ENCODE results near the gene SEH1L. TPM values are rescaled to one million over a fixed set of nuclear protein-coding genes. Genes with fewer than 3 reads are reported as not detected.
"Not testable (repeated sequence)": the region's sequence is repeated elsewhere in the genome, so short reads cannot be mapped to it uniquely, and the experiment has no call there.

SEH1L gene, protein sequence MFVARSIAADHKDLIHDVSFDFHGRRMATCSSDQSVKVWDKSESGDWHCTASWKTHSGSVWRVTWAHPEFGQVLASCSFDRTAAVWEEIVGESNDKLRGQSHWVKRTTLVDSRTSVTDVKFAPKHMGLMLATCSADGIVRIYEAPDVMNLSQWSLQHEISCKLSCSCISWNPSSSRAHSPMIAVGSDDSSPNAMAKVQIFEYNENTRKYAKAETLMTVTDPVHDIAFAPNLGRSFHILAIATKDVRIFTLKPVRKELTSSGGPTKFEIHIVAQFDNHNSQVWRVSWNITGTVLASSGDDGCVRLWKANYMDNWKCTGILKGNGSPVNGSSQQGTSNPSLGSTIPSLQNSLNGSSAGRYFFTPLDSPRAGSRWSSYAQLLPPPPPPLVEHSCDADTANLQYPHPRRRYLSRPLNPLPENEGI
- total RNA-seq (ENCODE audit: low replicate concordance): 40.5 and 48.6 TPM in 2 replicates

DNA sequence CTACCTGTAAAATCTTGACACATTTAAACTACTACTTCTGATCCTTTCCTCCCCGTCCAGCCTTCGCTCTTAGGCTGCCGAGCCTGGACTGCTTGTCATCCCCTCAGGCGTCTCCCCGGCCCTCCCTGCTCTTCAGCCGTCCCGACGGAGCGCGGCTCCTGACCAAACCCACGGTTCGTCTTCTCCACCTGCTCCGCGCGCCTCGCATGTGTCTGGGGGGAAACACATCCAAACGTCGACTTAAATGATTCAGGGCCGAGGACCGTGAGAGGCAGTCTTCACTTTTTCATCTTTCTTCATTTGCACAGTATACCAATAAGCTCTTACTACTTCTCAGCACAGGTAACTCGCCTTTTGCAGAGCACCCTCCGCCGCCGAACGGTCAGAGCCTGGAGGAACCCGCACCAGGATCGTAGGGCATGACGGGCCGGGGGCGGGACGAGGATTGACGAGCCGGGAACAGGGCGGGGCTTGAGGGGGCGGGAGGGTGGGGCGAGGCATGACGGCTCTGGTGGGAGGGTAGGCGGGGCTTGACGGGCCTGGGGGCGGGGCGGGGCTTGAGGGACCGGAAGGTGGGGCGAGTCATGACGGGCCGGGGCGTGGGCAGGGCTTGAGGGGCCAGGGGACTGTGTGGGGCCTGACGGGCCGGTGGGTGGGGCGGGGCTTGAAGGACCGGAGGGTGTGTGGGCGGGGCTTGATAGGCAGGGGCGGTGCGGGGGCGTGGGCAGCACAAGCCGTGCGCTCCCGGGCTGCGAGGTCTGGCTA lies at the start of gene SEH1L:
TSS of gene SEH1L (plus strand) at position 727 of the 765 bp plus-strand sequence. CDS start 111 bp downstream, outside the sequence.
- H3K4me1 ChIP-seq: peaks cover 6% of the 10 kb centered on the region
- peaks cover 38% of the 10 kb centered on the region for H3K79me2 ChIP-seq (ENCODE audit: low read depth)
- H3K9ac ChIP-seq: peak within 1 kb of the TSS; percentile 6
- no peaks in the 10 kb centered on the region for H3K9me3 ChIP-seq (ENCODE audit: low read depth)
- H3K27me3 ChIP-seq: no peaks in the 10 kb centered on the region
- peaks cover 19% of the 10 kb centered on the region for H3K4me1 Mint-ChIP-seq
- peak within 1 kb of the TSS; percentile 92 for H3K27ac ChIP-seq
- DNase-seq (ENCODE audit: low spot score): peak; percentile 99
- H3K4me3 Mint-ChIP-seq: peak within 1 kb of the TSS; percentile 95
- peaks cover 5% of the 10 kb centered on the region for H3K36me3 ChIP-seq
- H2AFZ ChIP-seq (replicated peaks): peak within 1 kb of the TSS; percentile 87
- H3K4me2 ChIP-seq: peak within 1 kb of the TSS; percentile 85
- no peaks in the 10 kb centered on the region for H4K20me1 ChIP-seq (ENCODE audit: low read depth)
- peak within 1 kb of the TSS; percentile 87 for H3K27ac Mint-ChIP-seq
- TF ChIP-seq, protein P1, sequence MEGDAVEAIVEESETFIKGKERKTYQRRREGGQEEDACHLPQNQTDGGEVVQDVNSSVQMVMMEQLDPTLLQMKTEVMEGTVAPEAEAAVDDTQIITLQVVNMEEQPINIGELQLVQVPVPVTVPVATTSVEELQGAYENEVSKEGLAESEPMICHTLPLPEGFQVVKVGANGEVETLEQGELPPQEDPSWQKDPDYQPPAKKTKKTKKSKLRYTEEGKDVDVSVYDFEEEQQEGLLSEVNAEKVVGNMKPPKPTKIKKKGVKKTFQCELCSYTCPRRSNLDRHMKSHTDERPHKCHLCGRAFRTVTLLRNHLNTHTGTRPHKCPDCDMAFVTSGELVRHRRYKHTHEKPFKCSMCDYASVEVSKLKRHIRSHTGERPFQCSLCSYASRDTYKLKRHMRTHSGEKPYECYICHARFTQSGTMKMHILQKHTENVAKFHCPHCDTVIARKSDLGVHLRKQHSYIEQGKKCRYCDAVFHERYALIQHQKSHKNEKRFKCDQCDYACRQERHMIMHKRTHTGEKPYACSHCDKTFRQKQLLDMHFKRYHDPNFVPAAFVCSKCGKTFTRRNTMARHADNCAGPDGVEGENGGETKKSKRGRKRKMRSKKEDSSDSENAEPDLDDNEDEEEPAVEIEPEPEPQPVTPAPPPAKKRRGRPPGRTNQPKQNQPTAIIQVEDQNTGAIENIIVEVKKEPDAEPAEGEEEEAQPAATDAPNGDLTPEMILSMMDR (IDR thresholded peaks at IDR 0.05): no peak
- TF ChIP-seq EZH2 (IDR thresholded peaks at IDR 0.05) (no peak), EZH2phosphoT487 (IDR thresholded peaks at IDR 0.05) (no peak)
- peaks cover 8% of the 10 kb centered on the region for H3K27me3 Mint-ChIP-seq (ENCODE audit: insufficient read depth, low read depth)
- peaks cover 32% of the 10 kb centered on the region for H3F3A ChIP-seq (ENCODE audit: low read depth)
- peaks cover 20% of the 10 kb centered on the region for H3K36me3 Mint-ChIP-seq
- peak within 1 kb of the TSS; percentile 63 for H3K4me3 ChIP-seq
- H3K9me3 Mint-ChIP-seq: peaks cover 11% of the 10 kb centered on the region

DNA sequence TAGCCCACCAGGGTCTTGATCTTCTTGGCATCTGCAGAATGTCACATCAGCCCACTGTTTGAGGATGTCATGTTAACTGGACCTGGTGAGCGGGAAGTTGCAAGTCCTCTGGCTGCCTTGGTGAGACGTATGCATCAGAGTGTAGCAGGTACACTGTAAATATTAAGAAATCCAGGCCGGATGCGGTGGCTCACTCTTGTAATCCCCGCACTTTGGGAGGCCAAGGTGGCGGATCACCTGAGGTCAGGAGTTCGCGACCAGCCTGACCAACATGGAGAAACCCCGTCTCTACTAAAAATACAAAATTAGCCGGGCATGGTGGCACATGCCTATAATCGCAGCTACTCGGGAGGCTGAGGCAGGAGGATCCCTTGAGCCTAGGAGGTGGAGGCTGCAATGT lies 46.6 kb upstream of the SEH1L start:
- H3K79me2 ChIP-seq (ENCODE audit: low read depth); H3K9me3 Mint-ChIP-seq; H3K9me3 ChIP-seq (ENCODE audit: low read depth); H3K36me3 Mint-ChIP-seq; H3K9ac ChIP-seq; H3K4me2 ChIP-seq; H3K4me1 Mint-ChIP-seq; H4K20me1 ChIP-seq (ENCODE audit: low read depth); H3F3A ChIP-seq (ENCODE audit: low read depth); DNase-seq (ENCODE audit: low spot score); H3K4me3 Mint-ChIP-seq; H2AFZ ChIP-seq (replicated peaks); H3K36me3 ChIP-seq; H3K27ac Mint-ChIP-seq; H3K27me3 Mint-ChIP-seq (ENCODE audit: insufficient read depth, low read depth); H3K27me3 ChIP-seq; H3K4me1 ChIP-seq; H3K27ac ChIP-seq; H3K4me3 ChIP-seq: not testable (repeated sequence)

DNA sequence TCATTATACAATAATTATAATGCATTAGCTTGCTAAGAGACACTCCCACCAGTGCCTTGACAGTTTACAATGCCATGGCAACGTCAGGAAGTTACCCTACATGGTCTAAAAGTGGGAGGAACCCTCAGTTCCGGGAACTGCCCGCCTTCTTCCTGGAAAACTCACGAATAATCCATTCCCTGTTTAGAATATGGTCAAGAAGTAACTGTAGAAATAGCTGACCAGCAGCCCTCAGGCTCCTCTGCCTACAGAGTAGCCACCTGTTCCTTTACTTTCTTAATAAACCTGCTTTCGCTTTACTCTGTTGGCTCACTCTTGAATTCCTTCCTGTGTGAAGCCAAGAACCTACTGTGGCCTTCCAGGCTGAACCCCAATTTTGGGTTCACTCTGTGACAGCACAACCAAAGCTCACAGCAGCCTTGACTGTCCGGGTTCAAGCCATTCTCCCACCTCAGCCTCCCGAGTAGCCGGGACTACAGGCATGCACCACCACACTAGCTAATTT lies 43.7 kb upstream of the SEH1L start:
- TF ChIP-seq, protein P1 (IDR thresholded peaks at IDR 0.05): no peak
- TF ChIP-seq EZH2 (IDR thresholded peaks at IDR 0.05) (no peak), EZH2phosphoT487 (IDR thresholded peaks at IDR 0.05) (no peak)
- Histone ChIP-seq H2AFZ (replicated peaks) (no peak overlapping the region), H3K27ac (no peak overlapping the region), H3K4me3 (no peak overlapping the region), H3K79me2 (ENCODE audit: low read depth) (no peaks in the 10 kb centered on the region), H3K9me3 (ENCODE audit: low read depth) (no peaks in the 10 kb centered on the region), H3K9ac (no peak overlapping the region), H3K27me3 (no peaks in the 10 kb centered on the region), H3K4me1 (peaks cover 11% of the 10 kb centered on the region), H4K20me1 (ENCODE audit: low read depth) (no peaks in the 10 kb centered on the region), H3F3A (ENCODE audit: low read depth) (no peaks in the 10 kb centered on the region), H3K4me2 (no peak overlapping the region), H3K36me3 (no peaks in the 10 kb centered on the region)
- Mint-ChIP-seq H3K4me3 (no peak overlapping the region), H3K27ac (no peak overlapping the region), H3K9me3 (no peaks in the 10 kb centered on the region), H3K4me1 (no peaks in the 10 kb centered on the region), H3K27me3 (ENCODE audit: insufficient read depth, low read depth) (peaks cover 3% of the 10 kb centered on the region), H3K36me3 (no peaks in the 10 kb centered on the region)
- no peak for DNase-seq (ENCODE audit: low spot score)
